Neural cell (in vitro differentiated cells): ENCODE measurements around the gene MYOF.

Source experiments
- EP300 ChIP-seq: fragments of 450-650 bp; conservative IDR thresholded peaks from 2 replicates; pipeline ENCODE4 v1.6.1; 2014; ENCODE audit warnings: antibody characterized with exemption, mild to moderate bottlenecking, moderate library complexity; ENCODE audit not compliant: poor library complexity, severe bottlenecking
- EZH2 ChIP-seq: fragments of 200-600, 300-800 bp; shearing (Covaris generic), sonication (generic); IDR thresholded peaks from 2 replicates; pipeline ENCODE4 v1.6.1; 2014; ENCODE audit warnings: antibody characterized with exemption, low read length, borderline replicate concordance, mild to moderate bottlenecking; ENCODE audit not compliant: insufficient read depth, poor library complexity, severe bottlenecking
- MXI1 ChIP-seq: fragments of 450-650 bp; conservative IDR thresholded peaks from 2 replicates; pipeline ENCODE4 v1.6.1; 2014; ENCODE audit warnings: antibody characterized with exemption, mild to moderate bottlenecking; ENCODE audit not compliant: poor library complexity, severe bottlenecking
- POLR2AphosphoS5 ChIP-seq: IDR thresholded peaks from 2 replicates; pipeline ENCODE4 v1.6.1; 2012
- RAD21 ChIP-seq: fragments of 450-650 bp; conservative IDR thresholded peaks from 2 replicates; pipeline ENCODE4 v1.6.1; 2014; ENCODE audit warnings: antibody characterized with exemption, mild to moderate bottlenecking, moderate library complexity
- SMC3 ChIP-seq: fragments of 450-650 bp; conservative IDR thresholded peaks from 2 replicates; pipeline ENCODE4 v1.6.1; 2014; ENCODE audit warnings: antibody characterized with exemption, mild to moderate bottlenecking, moderate library complexity; ENCODE audit not compliant: poor library complexity
- TAF1 ChIP-seq: IDR thresholded peaks from 2 replicates; pipeline ENCODE4 v1.6.1; 2012; ENCODE audit warnings: low read depth
- TF ChIP-seq, protein P1 (sequence below): fragments of 450-650 bp; IDR thresholded peaks from 2 replicates; pipeline ENCODE4 v1.5.1; 2014; ENCODE audit warnings: antibody characterized with exemption, mild to moderate bottlenecking, moderate library complexity; ENCODE audit not compliant: poor library complexity, severe bottlenecking
- TF ChIP-seq, protein P2 (sequence below): IDR thresholded peaks from 2 replicates; pipeline ENCODE4 v1.6.1; 2012; ENCODE audit warnings: borderline replicate concordance

DNA sequence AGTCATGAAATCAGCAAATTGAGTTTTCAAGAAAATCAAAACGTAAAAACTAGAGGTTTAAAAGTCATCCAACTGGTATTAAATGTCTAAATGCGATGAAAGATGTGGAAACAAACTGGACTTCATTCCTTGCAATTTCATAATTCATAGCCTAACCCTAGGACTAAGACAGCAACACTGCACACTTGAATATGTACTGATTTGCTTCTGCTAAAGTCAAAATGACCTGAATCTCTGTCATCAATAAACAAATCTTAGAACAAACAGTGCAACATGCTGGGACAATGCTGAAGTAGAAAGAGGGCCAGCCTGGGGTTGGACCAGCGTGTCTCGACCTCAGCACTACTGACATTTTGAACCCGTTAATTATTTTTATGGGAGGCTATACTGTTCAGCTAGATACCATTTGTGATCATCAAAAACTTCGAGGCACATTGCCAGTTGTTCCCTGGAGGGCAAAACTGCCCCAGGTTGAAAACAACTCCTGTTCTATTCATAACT, 47.1 kb downstream of the MYOF start:
- TF ChIP-seq EP300 (no peak), SMC3 (no peak), POLR2AphosphoS5 (no peak), RAD21 (no peak), EZH2 (no peak), MXI1 (no peak), TAF1 (no peak)
- TF ChIP-seq, protein P1, sequence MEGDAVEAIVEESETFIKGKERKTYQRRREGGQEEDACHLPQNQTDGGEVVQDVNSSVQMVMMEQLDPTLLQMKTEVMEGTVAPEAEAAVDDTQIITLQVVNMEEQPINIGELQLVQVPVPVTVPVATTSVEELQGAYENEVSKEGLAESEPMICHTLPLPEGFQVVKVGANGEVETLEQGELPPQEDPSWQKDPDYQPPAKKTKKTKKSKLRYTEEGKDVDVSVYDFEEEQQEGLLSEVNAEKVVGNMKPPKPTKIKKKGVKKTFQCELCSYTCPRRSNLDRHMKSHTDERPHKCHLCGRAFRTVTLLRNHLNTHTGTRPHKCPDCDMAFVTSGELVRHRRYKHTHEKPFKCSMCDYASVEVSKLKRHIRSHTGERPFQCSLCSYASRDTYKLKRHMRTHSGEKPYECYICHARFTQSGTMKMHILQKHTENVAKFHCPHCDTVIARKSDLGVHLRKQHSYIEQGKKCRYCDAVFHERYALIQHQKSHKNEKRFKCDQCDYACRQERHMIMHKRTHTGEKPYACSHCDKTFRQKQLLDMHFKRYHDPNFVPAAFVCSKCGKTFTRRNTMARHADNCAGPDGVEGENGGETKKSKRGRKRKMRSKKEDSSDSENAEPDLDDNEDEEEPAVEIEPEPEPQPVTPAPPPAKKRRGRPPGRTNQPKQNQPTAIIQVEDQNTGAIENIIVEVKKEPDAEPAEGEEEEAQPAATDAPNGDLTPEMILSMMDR: no peak
- TF ChIP-seq, protein P2, sequence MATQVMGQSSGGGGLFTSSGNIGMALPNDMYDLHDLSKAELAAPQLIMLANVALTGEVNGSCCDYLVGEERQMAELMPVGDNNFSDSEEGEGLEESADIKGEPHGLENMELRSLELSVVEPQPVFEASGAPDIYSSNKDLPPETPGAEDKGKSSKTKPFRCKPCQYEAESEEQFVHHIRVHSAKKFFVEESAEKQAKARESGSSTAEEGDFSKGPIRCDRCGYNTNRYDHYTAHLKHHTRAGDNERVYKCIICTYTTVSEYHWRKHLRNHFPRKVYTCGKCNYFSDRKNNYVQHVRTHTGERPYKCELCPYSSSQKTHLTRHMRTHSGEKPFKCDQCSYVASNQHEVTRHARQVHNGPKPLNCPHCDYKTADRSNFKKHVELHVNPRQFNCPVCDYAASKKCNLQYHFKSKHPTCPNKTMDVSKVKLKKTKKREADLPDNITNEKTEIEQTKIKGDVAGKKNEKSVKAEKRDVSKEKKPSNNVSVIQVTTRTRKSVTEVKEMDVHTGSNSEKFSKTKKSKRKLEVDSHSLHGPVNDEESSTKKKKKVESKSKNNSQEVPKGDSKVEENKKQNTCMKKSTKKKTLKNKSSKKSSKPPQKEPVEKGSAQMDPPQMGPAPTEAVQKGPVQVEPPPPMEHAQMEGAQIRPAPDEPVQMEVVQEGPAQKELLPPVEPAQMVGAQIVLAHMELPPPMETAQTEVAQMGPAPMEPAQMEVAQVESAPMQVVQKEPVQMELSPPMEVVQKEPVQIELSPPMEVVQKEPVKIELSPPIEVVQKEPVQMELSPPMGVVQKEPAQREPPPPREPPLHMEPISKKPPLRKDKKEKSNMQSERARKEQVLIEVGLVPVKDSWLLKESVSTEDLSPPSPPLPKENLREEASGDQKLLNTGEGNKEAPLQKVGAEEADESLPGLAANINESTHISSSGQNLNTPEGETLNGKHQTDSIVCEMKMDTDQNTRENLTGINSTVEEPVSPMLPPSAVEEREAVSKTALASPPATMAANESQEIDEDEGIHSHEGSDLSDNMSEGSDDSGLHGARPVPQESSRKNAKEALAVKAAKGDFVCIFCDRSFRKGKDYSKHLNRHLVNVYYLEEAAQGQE: no peak
